ENCODE results near the gene TUBB4A.
A peak's percentile ranks its signal among the peaks of the same experiment; 100 is the strongest.
"Not testable (repeated sequence)": the region's sequence is repeated elsewhere in the genome, so short reads cannot be mapped to it uniquely, and the experiment has no call there.

TUBB4A gene

GRCh38 chr19:6501740-6502648 lies at the start of gene TUBB4A:
TUBB4A (minus strand) TSS chr19:6502309; CDS start chr19:6502212, 97 bp downstream.
- Histone ChIP-seq H3K36me3 (ENCODE audit: insufficient read depth, low read length) (no peaks in the 10 kb centered on the region), H3K9me3 (ENCODE audit: low read length) (no peaks in the 10 kb centered on the region), H3K4me3 (ENCODE audit: low read depth in 1 of 2, low read length in 2 of 2) (peak within 1 kb of the TSS in 1 of 2 donors; percentile 50), H3K27ac (ENCODE audit: low read depth, low read length) (no peak within 1 kb of the TSS), H3K9ac (ENCODE audit: low read length) (no peak within 1 kb of the TSS), H3K27me3 (ENCODE audit: control insufficient read depth in 1 of 2, insufficient read depth in 2 of 2, low read length in 2 of 2) (peaks cover 11 to 29% of the 10 kb centered on the region in 2 donors), H3K4me1 (ENCODE audit: insufficient read depth, low read length) (no peaks in the 10 kb centered on the region)

- peaks cover 0 to 8% of the 10 kb centered on the region in 2 donors for H3K27me3 ChIP-seq (ENCODE audit: control insufficient read depth in 1 of 2, insufficient read depth in 2 of 2, low read length in 2 of 2)
- H3K4me3 ChIP-seq (ENCODE audit: low read depth in 1 of 2, low read length in 2 of 2) = no peak overlapping the region
- H3K9ac ChIP-seq (ENCODE audit: low read length) = no peak overlapping the region
- no peaks in the 10 kb centered on the region for H3K4me1 ChIP-seq (ENCODE audit: insufficient read depth, low read length)
- no peaks in the 10 kb centered on the region for H3K36me3 ChIP-seq (ENCODE audit: insufficient read depth, low read length)
- no peaks in the 10 kb centered on the region for H3K9me3 ChIP-seq (ENCODE audit: low read length)
- no peak overlapping the region for H3K27ac ChIP-seq (ENCODE audit: low read depth, low read length)
These were observed 49.0 kb upstream of the TUBB4A start for GRCh38 chr19:6551091-6551490.

GRCh38 chr19:6550679-6551078 lies 48.6 kb upstream of the TUBB4A start:
- H3K4me1 ChIP-seq (ENCODE audit: insufficient read depth, low read length); H3K27ac ChIP-seq (ENCODE audit: low read depth, low read length); H3K36me3 ChIP-seq (ENCODE audit: insufficient read depth, low read length); H3K27me3 ChIP-seq (ENCODE audit: control insufficient read depth in 1 of 2, insufficient read depth in 2 of 2, low read length in 2 of 2); H3K9ac ChIP-seq (ENCODE audit: low read length); H3K4me3 ChIP-seq (ENCODE audit: low read depth in 1 of 2, low read length in 2 of 2); H3K9me3 ChIP-seq (ENCODE audit: low read length): not testable (repeated sequence)

GRCh38 chr19:6543866-6544347 lies 41.8 kb upstream of the TUBB4A start:
- Histone ChIP-seq H3K4me1 (ENCODE audit: insufficient read depth, low read length) (no peaks in the 10 kb centered on the region), H3K9me3 (ENCODE audit: low read length) (no peaks in the 10 kb centered on the region), H3K4me3 (ENCODE audit: low read depth in 1 of 2, low read length in 2 of 2) (no peak overlapping the region), H3K27ac (ENCODE audit: low read depth, low read length) (no peak overlapping the region), H3K9ac (ENCODE audit: low read length) (no peak overlapping the region), H3K36me3 (ENCODE audit: insufficient read depth, low read length) (no peaks in the 10 kb centered on the region), H3K27me3 (ENCODE audit: control insufficient read depth in 1 of 2, insufficient read depth in 2 of 2, low read length in 2 of 2) (no peaks in the 10 kb centered on the region)

GRCh38 chr19:6540918-6541689 lies 39.0 kb upstream of the TUBB4A start:
- Histone ChIP-seq H3K27ac (ENCODE audit: low read depth, low read length) (no peak overlapping the region), H3K4me1 (ENCODE audit: insufficient read depth, low read length) (no peaks in the 10 kb centered on the region), H3K36me3 (ENCODE audit: insufficient read depth, low read length) (no peaks in the 10 kb centered on the region), H3K9ac (ENCODE audit: low read length) (no peak overlapping the region), H3K9me3 (ENCODE audit: low read length) (no peaks in the 10 kb centered on the region), H3K4me3 (ENCODE audit: low read depth in 1 of 2, low read length in 2 of 2) (no peak overlapping the region), H3K27me3 (ENCODE audit: control insufficient read depth in 1 of 2, insufficient read depth in 2 of 2, low read length in 2 of 2) (no peaks in the 10 kb centered on the region)

- Histone ChIP-seq H3K36me3 (ENCODE audit: insufficient read depth, low read length) (no peaks in the 10 kb centered on the region), H3K27ac (ENCODE audit: low read depth, low read length) (no peak overlapping the region), H3K9ac (ENCODE audit: low read length) (no peak overlapping the region), H3K9me3 (ENCODE audit: low read length) (no peaks in the 10 kb centered on the region), H3K4me3 (ENCODE audit: low read depth in 1 of 2, low read length in 2 of 2) (no peak overlapping the region), H3K4me1 (ENCODE audit: insufficient read depth, low read length) (no peaks in the 10 kb centered on the region), H3K27me3 (ENCODE audit: control insufficient read depth in 1 of 2, insufficient read depth in 2 of 2, low read length in 2 of 2) (peaks cover 0 to 4% of the 10 kb centered on the region in 2 donors)
These were observed 37.4 kb upstream of the TUBB4A start for GRCh38 chr19:6539514-6539913.

- no peak overlapping the region for H3K9ac ChIP-seq (ENCODE audit: low read length)
- no peaks in the 10 kb centered on the region for H3K9me3 ChIP-seq (ENCODE audit: low read length)
- H3K27ac ChIP-seq (ENCODE audit: low read depth, low read length) = no peak overlapping the region
- no peak overlapping the region for H3K4me3 ChIP-seq (ENCODE audit: low read depth in 1 of 2, low read length in 2 of 2)
- H3K4me1 ChIP-seq (ENCODE audit: insufficient read depth, low read length) = peaks cover 6% of the 10 kb centered on the region
- peaks cover 12 to 29% of the 10 kb centered on the region in 2 donors for H3K27me3 ChIP-seq (ENCODE audit: control insufficient read depth in 1 of 2, insufficient read depth in 2 of 2, low read length in 2 of 2)
- H3K36me3 ChIP-seq (ENCODE audit: insufficient read depth, low read length) = no peaks in the 10 kb centered on the region
These were observed 33.5 kb upstream of the TUBB4A start for GRCh38 chr19:6535558-6536137.

- Histone ChIP-seq H3K4me1 (ENCODE audit: insufficient read depth, low read length) (peaks cover 12% of the 10 kb centered on the region), H3K27ac (ENCODE audit: low read depth, low read length) (no peak overlapping the region), H3K36me3 (ENCODE audit: insufficient read depth, low read length) (no peaks in the 10 kb centered on the region), H3K9me3 (ENCODE audit: low read length) (no peaks in the 10 kb centered on the region), H3K27me3 (ENCODE audit: control insufficient read depth in 1 of 2, insufficient read depth in 2 of 2, low read length in 2 of 2) (peaks cover 12 to 29% of the 10 kb centered on the region in 2 donors), H3K9ac (ENCODE audit: low read length) (no peak overlapping the region), H3K4me3 (ENCODE audit: low read depth in 1 of 2, low read length in 2 of 2) (no peak overlapping the region)
These were observed 32.5 kb upstream of the TUBB4A start for GRCh38 chr19:6534451-6535093.

GRCh38 chr19:6533746-6534418 lies 31.8 kb upstream of the TUBB4A start:
- Histone ChIP-seq H3K9me3 (ENCODE audit: low read length) (no peaks in the 10 kb centered on the region), H3K27ac (ENCODE audit: low read depth, low read length) (no peak overlapping the region), H3K9ac (ENCODE audit: low read length) (no peak overlapping the region), H3K27me3 (ENCODE audit: control insufficient read depth in 1 of 2, insufficient read depth in 2 of 2, low read length in 2 of 2) (peaks cover 12 to 29% of the 10 kb centered on the region in 2 donors), H3K4me1 (ENCODE audit: insufficient read depth, low read length) (peaks cover 18% of the 10 kb centered on the region), H3K36me3 (ENCODE audit: insufficient read depth, low read length) (no peaks in the 10 kb centered on the region), H3K4me3 (ENCODE audit: low read depth in 1 of 2, low read length in 2 of 2) (no peak overlapping the region)

GRCh38 chr19:6533000-6533328 lies 30.9 kb upstream of the TUBB4A start:
- Histone ChIP-seq H3K4me3 (ENCODE audit: low read depth in 1 of 2, low read length in 2 of 2) (no peak overlapping the region), H3K36me3 (ENCODE audit: insufficient read depth, low read length) (no peaks in the 10 kb centered on the region), H3K27me3 (ENCODE audit: control insufficient read depth in 1 of 2, insufficient read depth in 2 of 2, low read length in 2 of 2) (peaks cover 12 to 29% of the 10 kb centered on the region in 2 donors), H3K27ac (ENCODE audit: low read depth, low read length) (no peak overlapping the region), H3K9me3 (ENCODE audit: low read length) (no peaks in the 10 kb centered on the region), H3K4me1 (ENCODE audit: insufficient read depth, low read length) (peaks cover 18% of the 10 kb centered on the region), H3K9ac (ENCODE audit: low read length) (no peak overlapping the region)
